GM21360 (cell line): ENCODE data around the gene PKD2.
"Not testable (repeated sequence)": the region's sequence is repeated elsewhere in the genome, so short reads cannot be mapped to it uniquely, and the experiment has no call there.

ENCODE experiments used
- ATAC-seq: cut with Tn5 transposase; IDR thresholded peaks from one replicate; pipeline ENCODE4 v1.9.1; 2021; ENCODE audit warnings: mild to moderate bottlenecking, moderate library complexity; ENCODE audit not compliant: unreplicated experiment

PKD2 gene

DNA sequence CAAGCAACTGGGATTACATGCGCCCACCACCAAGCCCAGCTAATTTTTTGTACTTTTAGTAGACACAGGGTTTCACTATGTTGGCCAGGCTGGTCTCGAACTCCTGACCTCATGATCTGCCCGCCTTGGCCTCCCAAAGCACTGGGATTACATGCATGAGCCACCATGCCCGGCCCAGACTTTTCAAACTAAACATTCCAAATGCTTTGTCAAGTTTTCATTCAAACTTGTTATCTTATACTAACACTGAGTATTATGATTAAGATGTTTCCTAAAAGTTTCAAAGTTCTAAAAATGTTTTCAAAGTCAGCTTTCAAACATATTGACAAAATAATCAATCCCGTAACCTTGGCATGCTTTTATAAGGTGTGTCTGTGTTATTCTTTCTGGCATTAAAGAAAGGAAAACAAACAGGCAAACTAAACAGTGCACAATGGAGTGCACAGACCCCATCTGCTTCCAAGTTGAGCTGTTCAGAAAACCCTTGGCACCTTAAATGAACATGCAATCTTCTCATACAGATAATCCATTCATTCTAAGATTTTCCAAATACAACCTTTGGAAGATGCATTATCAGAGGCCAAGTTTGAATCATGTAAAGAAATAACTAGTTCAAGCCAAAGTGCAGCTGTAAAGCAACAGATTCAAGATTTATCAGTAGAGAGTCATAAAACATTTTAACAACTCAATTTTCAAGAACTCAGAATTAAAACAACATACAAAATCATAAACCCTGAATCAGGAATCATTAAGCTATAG is 101.9 kb downstream of the PKD2 start:
- no peak for ATAC-seq

DNA sequence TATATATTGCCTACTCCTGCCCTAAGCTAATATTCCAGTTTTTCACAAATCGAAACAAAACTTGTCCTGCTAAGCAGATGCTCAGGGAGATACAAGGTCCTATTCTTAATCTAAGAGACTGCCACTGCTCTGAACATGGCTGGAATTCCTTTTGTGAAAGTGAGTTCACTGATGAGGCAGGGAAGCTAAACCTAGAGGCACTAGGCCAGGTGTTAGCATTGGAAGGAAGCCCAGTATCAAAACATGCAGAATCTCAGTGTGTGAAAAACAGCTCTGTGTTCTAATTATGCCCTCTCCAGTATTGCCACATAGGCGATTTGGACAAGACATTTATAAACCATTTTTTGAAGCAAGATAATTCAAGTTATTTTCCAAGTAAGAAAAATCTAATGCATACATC is 103.4 kb downstream of the PKD2 start:
- no peak for ATAC-seq

DNA sequence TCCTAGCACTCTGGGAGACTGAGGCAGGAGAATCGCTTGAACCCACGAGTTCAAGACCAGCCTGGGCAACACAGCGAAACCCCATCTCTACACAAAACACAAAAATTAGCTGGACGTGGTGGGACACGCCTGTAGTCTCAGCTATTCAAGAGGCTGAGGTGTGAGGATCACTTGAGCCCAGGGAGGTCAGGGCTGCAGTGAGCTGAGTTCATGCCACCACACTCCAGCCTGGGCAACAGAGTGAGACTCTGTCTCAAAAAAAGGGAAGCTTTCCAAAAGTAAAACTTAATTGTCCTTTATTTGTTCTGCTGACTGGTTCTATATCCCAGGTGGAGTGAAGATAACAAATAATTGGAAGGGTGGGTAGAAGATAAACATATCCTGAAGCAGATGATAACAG is 105.4 kb downstream of the PKD2 start:
- ATAC-seq: no peak

DNA sequence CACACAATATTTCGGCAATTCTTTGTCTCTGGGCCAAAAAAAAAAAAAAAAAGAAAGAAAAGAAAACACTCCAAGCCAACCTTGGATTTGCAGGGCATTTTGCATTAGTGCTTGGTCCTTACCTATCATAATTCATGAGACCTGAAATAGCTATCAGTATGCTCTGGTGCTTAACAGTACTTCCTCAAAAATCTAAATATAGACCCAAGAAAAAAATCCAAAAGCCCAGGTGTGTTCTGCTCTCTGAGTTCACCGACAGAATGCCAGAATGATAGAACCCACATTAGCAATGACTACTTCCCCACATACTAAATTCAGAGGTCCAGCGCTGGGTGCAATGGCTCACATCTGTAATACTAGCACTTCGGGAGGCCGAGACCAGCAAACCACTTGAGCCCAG is 108.2 kb downstream of the PKD2 start:
- no peak for ATAC-seq

DNA sequence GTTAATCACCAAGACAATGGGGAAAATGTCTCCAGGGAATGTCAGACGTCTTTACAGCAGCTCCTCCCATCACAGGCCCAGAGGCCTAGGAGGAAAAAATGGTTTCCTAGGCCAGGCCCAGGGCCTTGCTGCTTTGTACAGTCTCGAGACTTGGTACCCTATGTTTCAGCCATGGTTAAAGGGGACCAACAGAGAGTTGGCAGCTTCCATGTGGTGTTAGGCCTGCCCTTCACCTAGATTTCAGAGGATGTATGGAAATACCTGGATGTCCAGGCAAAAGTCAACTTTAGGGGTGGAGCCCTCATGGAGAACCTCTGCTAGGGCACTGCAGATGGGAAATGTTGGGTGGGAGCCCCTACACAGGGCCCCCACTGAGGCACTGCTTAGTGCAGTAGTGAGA is 112.5 kb downstream of the PKD2 start:
- ATAC-seq: no peak

DNA sequence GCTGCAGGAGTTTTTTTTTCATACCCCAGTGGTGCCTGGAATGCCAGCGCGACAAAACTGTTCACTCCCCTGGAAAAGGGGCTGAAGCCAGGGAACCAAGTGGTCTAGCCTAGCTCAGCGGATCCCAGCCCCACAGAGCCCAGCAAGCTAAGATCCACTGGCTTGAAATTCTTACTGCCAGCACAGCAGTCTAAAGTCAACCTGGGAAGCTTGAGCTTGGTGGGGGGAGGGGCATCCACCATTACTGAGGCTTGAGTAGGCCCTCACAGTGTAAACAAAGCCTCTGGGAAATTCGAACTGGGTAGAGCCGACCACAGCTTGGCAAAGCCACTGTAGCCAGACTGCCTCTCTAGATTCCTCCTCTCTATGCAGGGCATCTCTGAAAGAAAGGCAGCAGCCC is 114.8 kb downstream of the PKD2 start:
- ATAC-seq: not testable (repeated sequence)
